Measurements from ENCODE around the gene NBEA. TPM values are rescaled to one million over a fixed set of nuclear protein-coding genes. Genes with fewer than 3 reads are reported as not detected.

The NBEA gene
- total RNA-seq, 3 donors from 2014 or later (not counting 1 experiment from before 2014, with no cell fraction given), result 0.27 to 0.66 (median 0.33) TPM

- no peak for TF ChIP-seq CTCF (IDR thresholded peaks at IDR 0.05)
- Histone ChIP-seq H3K4me3 (ENCODE audit: low read length) (no peak overlapping the region), H3K9me3 (ENCODE audit: control insufficient read depth, insufficient read depth, low read length) (no peaks in the 10 kb centered on the region), H3K27ac (ENCODE audit: low read length) (no peak overlapping the region), H3K36me3 (ENCODE audit: control insufficient read depth, insufficient read depth, low read length) (no peaks in the 10 kb centered on the region), H3K27me3 (ENCODE audit: control insufficient read depth, insufficient read depth, low read length) (no peaks in the 10 kb centered on the region), H3K4me1 (ENCODE audit: control insufficient read depth, insufficient read depth, low read length) (no peaks in the 10 kb centered on the region)
- no peak overlapping the region for H3K27ac Mint-ChIP-seq
- peaks cover 0 to 5% of the 10 kb centered on the region in 2 donors for H3K4me1 Mint-ChIP-seq
- no peak overlapping the region for H3K4me3 Mint-ChIP-seq
- no peak for ATAC-seq
- H3K9me3 Mint-ChIP-seq, result no peaks in the 10 kb centered on the region
- DNase-seq, result no peak
- peaks cover 12 to 25% of the 10 kb centered on the region in 2 donors for H3K27me3 Mint-ChIP-seq (ENCODE audit: low read depth in 2 of 2)
- H3K36me3 Mint-ChIP-seq, result no peaks in the 10 kb centered on the region
- intact Hi-C loops (cut with micrococcal nuclease), result no loop called here
- 84% methylated on average over 7 of the region's 7 CpGs for WGBS (ENCODE audit: insufficient coverage)
These were observed 704.1 kb downstream of the NBEA start for GRCh38 chr13:35646056-35646774.

DNA sequence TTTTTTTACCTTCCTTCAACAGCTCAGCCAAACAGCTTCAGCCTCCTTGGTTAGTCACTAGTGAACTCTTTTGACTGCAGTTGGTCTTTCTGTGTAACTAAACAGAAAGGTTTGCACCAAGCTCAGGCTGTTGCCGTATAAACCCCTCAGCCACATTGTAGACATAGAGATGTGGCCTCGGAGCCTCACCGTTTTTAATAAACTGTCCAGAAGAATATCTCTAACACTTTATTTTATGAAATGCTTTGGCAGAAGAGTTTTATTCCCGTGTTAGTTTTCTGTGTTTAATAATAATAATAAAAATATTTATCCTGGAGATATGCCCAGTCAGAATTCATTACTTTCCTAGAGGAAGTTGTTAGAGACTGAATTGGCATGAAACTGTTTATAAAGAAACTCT lies 706.1 kb downstream of the NBEA start:
- intact Hi-C loops (cut with micrococcal nuclease), result no loop called here
- no peak overlapping the region for H3K27ac ChIP-seq (ENCODE audit: low read length)
- ATAC-seq (no peak), DNase-seq (no peak)
- H3K9me3 Mint-ChIP-seq, result no peaks in the 10 kb centered on the region
- H3K27me3 Mint-ChIP-seq (ENCODE audit: low read depth in 2 of 2), result peaks cover 11 to 22% of the 10 kb centered on the region in 2 donors
- H3K4me3 Mint-ChIP-seq, result no peak overlapping the region
- no peaks in the 10 kb centered on the region for H3K36me3 ChIP-seq (ENCODE audit: control insufficient read depth, insufficient read depth, low read length)
- H3K4me1 ChIP-seq (ENCODE audit: control insufficient read depth, insufficient read depth, low read length), result no peaks in the 10 kb centered on the region
- WGBS (ENCODE audit: insufficient coverage), result 92% methylated on average over 1 of the region's 4 CpGs
- no peak overlapping the region for H3K4me3 ChIP-seq (ENCODE audit: low read length)
- no peaks in the 10 kb centered on the region for H3K36me3 Mint-ChIP-seq
- H3K27ac Mint-ChIP-seq, result no peak overlapping the region
- peaks cover 0 to 5% of the 10 kb centered on the region in 2 donors for H3K4me1 Mint-ChIP-seq
- TF ChIP-seq CTCF (IDR thresholded peaks at IDR 0.05), result no peak
- no peaks in the 10 kb centered on the region for H3K9me3 ChIP-seq (ENCODE audit: control insufficient read depth, insufficient read depth, low read length)
- no peaks in the 10 kb centered on the region for H3K27me3 ChIP-seq (ENCODE audit: control insufficient read depth, insufficient read depth, low read length)

GRCh38 chr13:35649162-35649561 lies 707.1 kb downstream of the NBEA start:
- H3K4me3 ChIP-seq (ENCODE audit: low read length), result no peak overlapping the region
- H3K4me3 Mint-ChIP-seq, result no peak overlapping the region
- H3K27ac Mint-ChIP-seq, result no peak overlapping the region
- H3K9me3 ChIP-seq (ENCODE audit: control insufficient read depth, insufficient read depth, low read length), result no peaks in the 10 kb centered on the region
- H3K27ac ChIP-seq (ENCODE audit: low read length), result no peak overlapping the region
- H3K27me3 ChIP-seq (ENCODE audit: control insufficient read depth, insufficient read depth, low read length), result no peaks in the 10 kb centered on the region
- intact Hi-C loops (cut with micrococcal nuclease), result no loop called here
- 86% methylated on average over 3 of the region's 4 CpGs for WGBS (ENCODE audit: insufficient coverage)
- H3K4me1 Mint-ChIP-seq, result peaks cover 0 to 5% of the 10 kb centered on the region in 2 donors
- H3K36me3 Mint-ChIP-seq, result no peaks in the 10 kb centered on the region
- peaks cover 4 to 13% of the 10 kb centered on the region in 2 donors for H3K27me3 Mint-ChIP-seq (ENCODE audit: low read depth in 2 of 2)
- H3K4me1 ChIP-seq (ENCODE audit: control insufficient read depth, insufficient read depth, low read length), result no peaks in the 10 kb centered on the region
- no peaks in the 10 kb centered on the region for H3K36me3 ChIP-seq (ENCODE audit: control insufficient read depth, insufficient read depth, low read length)
- H3K9me3 Mint-ChIP-seq, result no peaks in the 10 kb centered on the region
- ATAC-seq, result no peak
- DNase-seq, result no peak
- TF ChIP-seq CTCF (IDR thresholded peaks at IDR 0.05), result no peak

DNA sequence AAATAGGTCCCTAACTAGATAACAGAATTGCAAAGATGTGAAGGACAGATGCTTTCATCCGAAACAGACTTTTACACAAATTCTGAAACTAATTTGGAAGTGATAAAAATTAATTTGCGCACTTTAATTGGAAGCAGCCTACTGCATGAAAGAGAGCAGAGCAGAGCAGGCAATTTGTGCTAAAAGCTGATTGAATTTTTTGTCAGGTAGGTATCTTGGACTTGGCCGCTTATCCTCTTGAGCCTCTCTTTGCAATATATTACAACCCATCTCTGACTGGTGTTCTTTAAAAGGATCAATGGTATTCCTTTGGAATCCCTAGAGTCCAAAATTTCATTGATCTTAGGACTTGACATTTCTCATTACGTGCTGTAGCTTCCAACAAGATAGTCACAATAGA lies 717.7 kb downstream of the NBEA start:
- no peaks in the 10 kb centered on the region for H3K36me3 Mint-ChIP-seq
- ATAC-seq, result no peak
- no peak overlapping the region for H3K27ac ChIP-seq (ENCODE audit: low read length)

More for the DNA sequence above, 717.7 kb downstream of the NBEA start:
- no peak for TF ChIP-seq CTCF (IDR thresholded peaks at IDR 0.05)
- H3K4me1 ChIP-seq (ENCODE audit: control insufficient read depth, insufficient read depth, low read length), result no peaks in the 10 kb centered on the region
- Mint-ChIP-seq H3K27ac (no peak overlapping the region), H3K9me3 (no peaks in the 10 kb centered on the region), H3K4me1 (no peaks in the 10 kb centered on the region), H3K27me3 (ENCODE audit: low read depth in 2 of 2) (no peaks in the 10 kb centered on the region), H3K4me3 (no peak overlapping the region)
- H3K9me3 ChIP-seq (ENCODE audit: control insufficient read depth, insufficient read depth, low read length), result no peaks in the 10 kb centered on the region
- 94% methylated on average over 4 of the region's 4 CpGs for WGBS (ENCODE audit: insufficient coverage)
- H3K4me3 ChIP-seq (ENCODE audit: low read length), result no peak overlapping the region
- no peak for DNase-seq
- H3K27me3 ChIP-seq (ENCODE audit: control insufficient read depth, insufficient read depth, low read length), result no peaks in the 10 kb centered on the region
- no peaks in the 10 kb centered on the region for H3K36me3 ChIP-seq (ENCODE audit: control insufficient read depth, insufficient read depth, low read length)
- intact Hi-C loops (cut with micrococcal nuclease), result no loop called here

Measured in natural killer cell (primary cell).